Ishikawa (cell line): ENCODE measurements around the gene ZDHHC7.

Experiments
- CEBPB ChIP-seq: IDR thresholded peaks from 2 replicates; pipeline ENCODE4 v1.6.1; 2012
- CREB1 ChIP-seq: IDR thresholded peaks from 2 replicates; pipeline ENCODE4 v1.6.1; 2012; ENCODE audit warnings: low read depth
- EGR1 ChIP-seq: IDR thresholded peaks from 2 replicates; pipeline ENCODE4 v1.6.1; 2012
- EP300 ChIP-seq: IDR thresholded peaks from 2 replicates; pipeline ENCODE4 v1.6.1; 2012; ENCODE audit warnings: borderline replicate concordance
- FOXM1 ChIP-seq: IDR thresholded peaks from 2 replicates; pipeline ENCODE4 v1.6.1; 2012; ENCODE audit warnings: low read depth, borderline replicate concordance
- NFIC ChIP-seq: IDR thresholded peaks from 2 replicates; pipeline ENCODE4 v1.6.1; 2012
- RAD21 ChIP-seq: IDR thresholded peaks from 2 replicates; pipeline ENCODE4 v1.6.1; 2012; ENCODE audit warnings: low read depth
- REST ChIP-seq: IDR thresholded peaks from 2 replicates; pipeline ENCODE4 v1.6.1; 2012; ENCODE audit warnings: low read depth, mild to moderate bottlenecking
- TAF1 ChIP-seq: IDR thresholded peaks from 2 replicates; pipeline ENCODE4 v1.6.1; 2012; ENCODE audit warnings: low read depth, mild to moderate bottlenecking
- TCF12 ChIP-seq: IDR thresholded peaks from 2 replicates; pipeline ENCODE4 v1.6.1; 2012; ENCODE audit warnings: low read depth
- TEAD4 ChIP-seq: IDR thresholded peaks from 2 replicates; pipeline ENCODE4 v1.6.1; 2012
- YY1 ChIP-seq: IDR thresholded peaks from 2 replicates; pipeline ENCODE4 v1.6.1; 2012; ENCODE audit warnings: low read depth
- ZBTB7A ChIP-seq: IDR thresholded peaks from 2 replicates; pipeline ENCODE4 v1.6.1; 2012; ENCODE audit warnings: low read depth
- TF ChIP-seq, protein P1 (sequence below): IDR thresholded peaks from 2 replicates; pipeline ENCODE4 v1.6.1; 2012
- TF ChIP-seq, protein P2 (sequence below): IDR thresholded peaks from 2 replicates; pipeline ENCODE4 v1.6.1; 2012

Gene ZDHHC7

DNA sequence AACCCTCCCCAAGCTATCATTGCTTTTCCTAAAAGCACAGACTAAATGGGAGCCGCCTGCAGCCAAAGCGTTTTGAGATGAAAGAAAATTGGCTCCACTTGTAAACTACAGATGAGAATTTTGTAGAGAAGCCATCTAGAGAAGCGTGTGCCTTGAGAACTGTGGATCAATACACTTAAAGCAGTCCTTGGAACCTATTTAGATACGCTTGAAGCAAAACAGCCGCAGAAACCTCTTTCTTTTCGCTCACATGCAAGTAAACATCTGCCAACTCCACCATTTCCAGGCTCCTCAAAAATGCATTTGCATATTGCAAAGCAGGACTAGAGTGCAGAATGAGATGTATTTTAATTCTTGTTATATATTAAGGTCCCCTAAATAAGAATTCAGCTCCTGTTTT is 29.4 kb upstream of the ZDHHC7 start:
- no peak for TF ChIP-seq YY1
- TF ChIP-seq, protein P1, sequence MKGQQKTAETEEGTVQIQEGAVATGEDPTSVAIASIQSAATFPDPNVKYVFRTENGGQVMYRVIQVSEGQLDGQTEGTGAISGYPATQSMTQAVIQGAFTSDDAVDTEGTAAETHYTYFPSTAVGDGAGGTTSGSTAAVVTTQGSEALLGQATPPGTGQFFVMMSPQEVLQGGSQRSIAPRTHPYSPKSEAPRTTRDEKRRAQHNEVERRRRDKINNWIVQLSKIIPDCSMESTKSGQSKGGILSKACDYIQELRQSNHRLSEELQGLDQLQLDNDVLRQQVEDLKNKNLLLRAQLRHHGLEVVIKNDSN, result no peak
- no peak for TF ChIP-seq EGR1
- no peak for TF ChIP-seq ZBTB7A
- no peak for TF ChIP-seq CEBPB
- TF ChIP-seq NFIC, result no peak
- TF ChIP-seq TAF1, result no peak
- TF ChIP-seq RAD21, result no peak
- TF ChIP-seq, protein P2, sequence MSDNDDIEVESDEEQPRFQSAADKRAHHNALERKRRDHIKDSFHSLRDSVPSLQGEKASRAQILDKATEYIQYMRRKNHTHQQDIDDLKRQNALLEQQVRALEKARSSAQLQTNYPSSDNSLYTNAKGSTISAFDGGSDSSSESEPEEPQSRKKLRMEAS, result no peak
- TF ChIP-seq CREB1, result no peak
- TF ChIP-seq FOXM1, result no peak
- TF ChIP-seq EP300, result no peak
- TF ChIP-seq TCF12, result no peak
- no peak for TF ChIP-seq TEAD4
- TF ChIP-seq REST, result no peak

GRCh38 chr16:85037721-85038120 is 26.4 kb upstream of the ZDHHC7 start:
- TF ChIP-seq FOXM1, result no peak
- no peak for TF ChIP-seq CREB1
- TF ChIP-seq TEAD4, result no peak
- TF ChIP-seq EP300, result no peak
- no peak for TF ChIP-seq REST
- no peak for TF ChIP-seq CEBPB
- TF ChIP-seq EGR1, result no peak
- no peak for TF ChIP-seq TCF12
- TF ChIP-seq NFIC, result no peak
- no peak for TF ChIP-seq RAD21
- TF ChIP-seq ZBTB7A, result no peak
- TF ChIP-seq, protein P1, result no peak
- TF ChIP-seq, protein P2, result no peak
- TF ChIP-seq YY1, result no peak
- no peak for TF ChIP-seq TAF1

GRCh38 chr16:85037050-85037410 is 25.7 kb upstream of the ZDHHC7 start:
- TF ChIP-seq NFIC, result no peak
- TF ChIP-seq YY1, result no peak
- TF ChIP-seq ZBTB7A, result no peak
- no peak for TF ChIP-seq RAD21
- TF ChIP-seq, protein P2, result no peak
- TF ChIP-seq CEBPB, result no peak
- TF ChIP-seq EGR1, result no peak
- no peak; the same call in 1 of the 2 replicates for TF ChIP-seq CREB1
- TF ChIP-seq REST, result no peak
- TF ChIP-seq TCF12, result no peak
- no peak for TF ChIP-seq TAF1

DNA sequence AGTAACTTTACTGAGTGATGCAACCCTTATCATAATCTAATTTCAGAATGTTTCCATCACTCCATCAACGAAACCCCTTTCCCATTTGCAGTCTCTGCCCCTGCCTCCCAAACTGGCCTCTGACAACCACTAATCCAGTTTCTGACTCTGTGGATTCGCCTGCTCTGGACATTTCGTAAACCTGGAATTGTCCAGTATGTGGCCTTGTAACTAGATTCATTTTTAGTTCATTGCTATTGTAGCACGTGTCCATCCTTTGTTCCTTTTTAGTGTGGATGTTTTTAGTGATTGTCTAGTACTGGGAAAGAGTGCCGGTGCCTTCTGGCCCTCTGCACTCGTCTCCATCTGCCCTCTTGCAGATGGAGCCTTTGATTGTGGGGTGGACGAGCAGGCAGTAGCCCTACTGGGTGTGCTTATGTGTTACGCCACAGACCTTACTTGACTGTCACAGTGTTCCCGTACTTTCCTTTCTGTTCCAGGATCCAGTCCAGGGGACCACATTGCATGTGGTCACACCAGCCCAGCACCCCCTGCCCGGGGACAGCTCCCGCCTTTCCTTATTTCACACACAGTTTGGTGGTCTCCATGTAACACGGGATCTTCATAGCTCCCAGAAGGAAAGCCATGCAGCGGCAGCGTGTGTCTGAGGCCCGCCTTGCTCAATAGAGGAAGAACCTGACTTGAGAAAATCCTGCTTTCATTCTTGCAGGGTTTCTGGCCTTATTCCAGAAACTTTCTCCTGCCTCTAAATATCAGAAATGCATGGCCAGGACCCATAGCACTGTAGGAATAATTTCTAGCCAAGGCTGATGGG is 25.1 kb upstream of the ZDHHC7 start:
- no peak for TF ChIP-seq CREB1
- peak; percentile 26; the same call in 1 of the 2 replicates for TF ChIP-seq NFIC
- TF ChIP-seq, protein P2, result no peak
- no peak for TF ChIP-seq CEBPB
- TF ChIP-seq FOXM1, result no peak
- no peak for TF ChIP-seq YY1
- no peak for TF ChIP-seq TCF12
- peak; percentile 57 for TF ChIP-seq REST
